ENCODE results near the gene PRR13. TPM values are rescaled to one million over a fixed set of nuclear protein-coding genes. Genes with fewer than 3 reads are reported as not detected.

The PRR13 gene
- total RNA-seq, 1 experiment from 2014 or later, result 180 TPM

DNA sequence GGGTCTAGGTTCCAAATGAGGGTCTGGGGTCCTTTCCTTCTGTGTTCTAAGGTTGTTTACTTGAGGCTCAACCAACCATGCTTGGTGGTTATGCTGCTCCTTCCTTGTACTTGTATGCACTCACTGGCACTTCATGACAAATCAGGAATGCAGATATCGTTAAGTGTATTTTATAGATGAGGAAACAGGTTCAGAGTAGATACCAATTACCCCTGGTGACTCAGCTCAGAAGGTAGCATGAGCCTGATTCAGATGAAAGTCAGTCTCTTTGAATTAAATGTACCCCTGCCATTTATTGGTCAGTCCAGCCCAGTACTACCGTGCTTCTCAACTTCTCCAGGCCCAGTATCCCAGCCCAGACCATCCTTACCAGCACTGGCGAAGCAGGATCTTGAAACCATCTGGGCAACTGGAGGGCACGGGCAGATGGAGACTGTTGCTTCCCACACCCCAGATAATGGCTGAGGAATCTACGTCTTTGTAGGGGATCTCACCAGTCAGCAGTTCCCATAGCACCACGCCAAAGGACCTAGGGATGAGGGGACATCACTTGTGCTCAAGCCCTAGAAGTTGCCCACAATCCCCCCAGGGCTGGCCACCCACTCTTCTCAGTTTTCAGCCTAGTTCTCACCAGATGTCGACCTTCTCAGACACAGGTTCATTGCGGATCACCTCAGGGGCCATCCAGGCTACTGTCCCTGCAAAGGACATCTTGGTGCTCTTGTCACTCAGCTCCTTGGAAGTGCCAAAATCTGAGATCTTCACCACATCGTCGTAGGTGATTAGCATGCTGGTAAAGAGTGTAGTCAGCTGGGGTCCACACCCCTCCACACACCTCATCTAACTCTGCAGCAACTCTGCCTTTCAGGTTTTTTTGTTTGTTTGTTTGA lies 43.4 kb downstream of the PRR13 start:
- Histone ChIP-seq H3K27ac (ENCODE audit: low read depth, low read length, poor library complexity, severe bottlenecking) (no peak overlapping the region), H3K36me3 (ENCODE audit: insufficient read depth, low read length, poor library complexity, severe bottlenecking) (peaks cover 47% of the 10 kb centered on the region), H3K27me3 (replicated peaks; ENCODE audit: insufficient read depth, low read depth, low read length, poor library complexity) (no peaks in the 10 kb centered on the region), H3K9me3 (ENCODE audit: low read depth, low read length, poor library complexity, severe bottlenecking) (no peaks in the 10 kb centered on the region), H3K4me1 (ENCODE audit: insufficient read depth, low read length, poor library complexity, severe bottlenecking) (no peaks in the 10 kb centered on the region), H3K4me3 (ENCODE audit: low read depth, low read length, poor library complexity, severe bottlenecking) (no peak overlapping the region)
- no peak for TF ChIP-seq EZH2 (IDR thresholded peaks at IDR 0.05; ENCODE audit: borderline replicate concordance, low read depth, low read length, poor library complexity, severe bottlenecking)
- TF ChIP-seq, protein P1, sequence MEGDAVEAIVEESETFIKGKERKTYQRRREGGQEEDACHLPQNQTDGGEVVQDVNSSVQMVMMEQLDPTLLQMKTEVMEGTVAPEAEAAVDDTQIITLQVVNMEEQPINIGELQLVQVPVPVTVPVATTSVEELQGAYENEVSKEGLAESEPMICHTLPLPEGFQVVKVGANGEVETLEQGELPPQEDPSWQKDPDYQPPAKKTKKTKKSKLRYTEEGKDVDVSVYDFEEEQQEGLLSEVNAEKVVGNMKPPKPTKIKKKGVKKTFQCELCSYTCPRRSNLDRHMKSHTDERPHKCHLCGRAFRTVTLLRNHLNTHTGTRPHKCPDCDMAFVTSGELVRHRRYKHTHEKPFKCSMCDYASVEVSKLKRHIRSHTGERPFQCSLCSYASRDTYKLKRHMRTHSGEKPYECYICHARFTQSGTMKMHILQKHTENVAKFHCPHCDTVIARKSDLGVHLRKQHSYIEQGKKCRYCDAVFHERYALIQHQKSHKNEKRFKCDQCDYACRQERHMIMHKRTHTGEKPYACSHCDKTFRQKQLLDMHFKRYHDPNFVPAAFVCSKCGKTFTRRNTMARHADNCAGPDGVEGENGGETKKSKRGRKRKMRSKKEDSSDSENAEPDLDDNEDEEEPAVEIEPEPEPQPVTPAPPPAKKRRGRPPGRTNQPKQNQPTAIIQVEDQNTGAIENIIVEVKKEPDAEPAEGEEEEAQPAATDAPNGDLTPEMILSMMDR (conservative IDR thresholded peaks at IDR 0.05; ENCODE audit: low read depth, low read length), result no peak
- intact Hi-C loops (cut with micrococcal nuclease; ENCODE audit: unreplicated experiment), result no loop called here
- POLR2A ChIA-PET (ENCODE audit: low non-redundant PET), result no interaction called here
- BruUV-seq (replicated peaks), result no TSS peak
- DNase-seq (ENCODE audit: low spot score), result no peak
- CTCF ChIA-PET, result no interaction called here

DNA sequence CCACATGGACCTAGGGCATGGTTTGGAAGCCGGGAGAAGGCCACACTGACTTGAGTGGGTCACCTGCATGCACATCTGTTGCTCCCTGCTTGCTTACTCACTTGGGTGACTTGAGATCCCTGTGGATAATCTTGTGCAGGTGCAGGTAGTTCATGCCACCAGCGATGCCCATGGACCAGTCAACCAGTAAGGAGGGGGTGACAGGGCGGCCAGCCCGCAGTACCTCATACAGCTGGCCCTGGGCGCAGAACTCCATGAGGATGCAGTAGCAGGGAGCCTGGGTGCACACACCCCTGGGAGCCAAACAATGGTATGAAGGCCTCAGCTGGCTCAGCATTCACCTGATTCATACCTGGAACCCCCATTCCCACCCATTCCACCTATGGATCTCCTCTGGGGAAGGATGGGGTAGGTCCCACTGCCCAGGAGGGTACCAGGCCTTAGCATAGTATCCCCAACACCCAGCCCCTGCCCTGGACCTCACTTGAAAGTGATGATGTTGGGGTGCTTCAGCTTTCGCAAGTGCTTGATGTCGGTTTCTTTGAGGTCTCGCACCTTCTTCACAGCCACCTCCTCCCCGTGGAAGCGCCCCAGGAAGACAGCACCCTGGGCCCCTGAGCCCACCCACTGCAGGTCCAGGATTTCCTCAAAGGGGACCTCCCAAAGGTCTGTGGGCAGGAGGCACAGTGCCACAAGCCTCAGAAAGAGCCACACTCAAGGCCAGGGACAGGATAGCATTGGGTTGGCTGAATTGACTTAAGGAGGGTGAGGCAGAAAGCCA lies 44.6 kb downstream of the PRR13 start:
- Histone ChIP-seq H3K4me3 (ENCODE audit: low read depth, low read length, poor library complexity, severe bottlenecking) (no peak overlapping the region), H3K27me3 (replicated peaks; ENCODE audit: insufficient read depth, low read depth, low read length, poor library complexity) (no peaks in the 10 kb centered on the region), H3K27ac (ENCODE audit: low read depth, low read length, poor library complexity, severe bottlenecking) (no peak overlapping the region), H3K36me3 (ENCODE audit: insufficient read depth, low read length, poor library complexity, severe bottlenecking) (peaks cover 36% of the 10 kb centered on the region), H3K9me3 (ENCODE audit: low read depth, low read length, poor library complexity, severe bottlenecking) (no peaks in the 10 kb centered on the region), H3K4me1 (ENCODE audit: insufficient read depth, low read length, poor library complexity, severe bottlenecking) (no peaks in the 10 kb centered on the region)
- TF ChIP-seq, protein P1 (conservative IDR thresholded peaks at IDR 0.05; ENCODE audit: low read depth, low read length), result no peak
- no TSS peak for BruUV-seq (replicated peaks)
- ChIA-PET CTCF (no interaction called here), POLR2A (ENCODE audit: low non-redundant PET) (no interaction called here)
- intact Hi-C loops (cut with micrococcal nuclease; ENCODE audit: unreplicated experiment), result no loop called here
- no peak for DNase-seq (ENCODE audit: low spot score)

DNA sequence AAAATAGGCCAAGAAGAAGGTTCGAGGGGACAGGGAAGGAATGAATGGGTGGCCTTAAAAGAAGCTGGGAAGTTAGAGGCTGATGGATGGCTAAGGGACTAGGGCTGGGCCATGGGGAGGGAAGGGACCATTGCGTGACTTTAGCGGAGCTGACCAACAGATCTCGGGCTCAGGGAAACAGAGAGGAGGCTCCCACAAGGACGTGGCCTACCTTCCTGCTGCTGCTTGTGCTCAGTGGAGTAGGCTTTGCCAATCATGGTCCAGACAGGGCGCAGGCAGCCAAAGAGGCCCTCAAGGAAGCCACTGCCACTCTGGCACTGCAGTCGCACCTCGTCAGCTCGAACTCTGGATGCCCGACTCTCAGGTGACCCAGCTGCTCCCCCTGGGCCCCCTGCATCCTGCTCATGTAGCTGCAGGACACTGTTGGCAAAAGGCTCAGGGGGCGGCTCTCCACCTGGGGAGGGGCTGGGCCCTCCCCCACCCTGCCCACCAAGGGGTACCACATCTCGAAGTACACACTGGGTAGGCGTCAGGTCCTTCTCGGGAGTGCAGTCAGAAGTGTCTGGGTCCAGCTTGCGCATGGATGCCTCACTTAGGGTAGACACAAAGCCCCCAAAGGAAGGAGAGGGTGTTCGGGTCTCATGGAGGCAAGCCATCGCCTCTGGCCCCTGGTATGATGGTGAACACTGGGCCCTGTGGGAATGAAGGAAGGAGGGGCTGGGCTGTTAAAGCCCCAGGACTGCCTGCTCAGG lies 45.4 kb downstream of the PRR13 start:
- Histone ChIP-seq H3K36me3 (ENCODE audit: insufficient read depth, low read length, poor library complexity, severe bottlenecking) (peaks cover 30% of the 10 kb centered on the region), H3K9me3 (ENCODE audit: low read depth, low read length, poor library complexity, severe bottlenecking) (no peaks in the 10 kb centered on the region), H3K4me3 (ENCODE audit: low read depth, low read length, poor library complexity, severe bottlenecking) (no peak overlapping the region), H3K27me3 (replicated peaks; ENCODE audit: insufficient read depth, low read depth, low read length, poor library complexity) (no peaks in the 10 kb centered on the region), H3K27ac (ENCODE audit: low read depth, low read length, poor library complexity, severe bottlenecking) (no peak overlapping the region), H3K4me1 (ENCODE audit: insufficient read depth, low read length, poor library complexity, severe bottlenecking) (no peaks in the 10 kb centered on the region)
- POLR2A ChIA-PET (ENCODE audit: low non-redundant PET), result no interaction called here
- no peak for DNase-seq (ENCODE audit: low spot score)
- TF ChIP-seq, protein P1 (conservative IDR thresholded peaks at IDR 0.05; ENCODE audit: low read depth, low read length), result no peak
- BruUV-seq (replicated peaks), result no TSS peak
- CTCF ChIA-PET, result no interaction called here
- intact Hi-C loops (cut with micrococcal nuclease; ENCODE audit: unreplicated experiment), result no loop called here

All from A673 (cell line).